Tibial nerve (tissue), 4 donors: ENCODE results near the gene SFTPB.

Experiments
- CTCF ChIP-seq, 5 experiments: fragments of 200-600 bp in 3 of 5; fragments of 450-650 bp in 2 of 5; sonication (generic) in 3 of 5; IDR thresholded peaks; one replicate each; pipeline ENCODE4 v1.5.1; 2016 to 2019; ENCODE audit warnings: antibody characterized with exemption in 5 of 5, mild to moderate bottlenecking in 3 of 5, moderate library complexity in 2 of 5
- EP300 ChIP-seq, 2 donors: sonication (generic); formaldehyde crosslinking; IDR thresholded peaks; one replicate each; pipeline ENCODE4 v1.6.1; 2017; ENCODE audit warnings: antibody characterized with exemption in 2 of 2, mild to moderate bottlenecking in 1 of 2
- POLR2A ChIP-seq, 2 donors: fragments of 450-650 bp; IDR thresholded peaks; one replicate each; pipeline ENCODE4 v1.6.1; 2017; ENCODE audit warnings: antibody characterized with exemption in 2 of 2, mild to moderate bottlenecking in 2 of 2, moderate library complexity in 2 of 2

- TF ChIP-seq CTCF (IDR thresholded peaks at IDR 0.05) (no peak), POLR2A (IDR thresholded peaks at IDR 0.05) (no peak), EP300 (IDR thresholded peaks at IDR 0.05) (no peak)
Observed at GRCh38 chr2:85681776-85682175, 13.8 kb upstream of the SFTPB start.
